B cell (primary cell): ENCODE measurements around the gene TAF4. TPM values are rescaled to one million over a fixed set of nuclear protein-coding genes. Genes with fewer than 3 reads are reported as not detected.

ENCODE experiments used
- ATAC-seq: fragments of 200-7000 bp; cut with Tn5 transposase; one replicate; pipeline ENCODE4 v1.10.0; 2021; ENCODE audit warnings: low read depth, mild to moderate bottlenecking, moderate number of reproducible peaks, moderate library complexity
- CTCF ChIA-PET: fragments of 350-600 bp; sonication (Branson Sonifier 250); formaldehyde crosslinking; loops from one replicate; lab custom pipeline; 2021; ENCODE audit warnings: antibody characterized with exemption, inconsistent platforms; lab: Charles Lee
- POLR2A ChIA-PET: fragments of 350-600 bp; sonication (Branson Sonifier 250); formaldehyde crosslinking; loops from one replicate; lab custom pipeline; 2021; ENCODE audit warnings: antibody characterized with exemption; lab: Charles Lee
- DNase-seq: peaks from one replicate; pipeline ENCODE4 v3.0.0; 2013
- H2AFZ ChIP-seq: 2 replicates; pipeline ENCODE4 v1.6.1; 2012; ENCODE audit warnings: mild to moderate bottlenecking, low read depth, low read length; ENCODE audit not compliant: insufficient read depth, poor library complexity, severe bottlenecking
- H3K27ac ChIP-seq, 2 donors: 1 replicate in 1 of 2; 2 replicates in 1 of 2; pipeline ENCODE4 v1.5.1; 2012 to 2013; ENCODE audit warnings: low read length in 2 of 2, mild to moderate bottlenecking in 2 of 2, moderate library complexity in 1 of 2
- H3K27me3 ChIP-seq, 4 experiments: fragments of 200-600 bp in 1 of 4; sonication (generic) in 1 of 4; replicated peaks in 1 of 4; 1 replicate in 2 of 4; 2 replicates in 2 of 4; pipeline versions ENCODE4 v1.6.1 to v1.7.0; 2013 to 2016; ENCODE audit warnings: low read length in 3 of 4, mild to moderate bottlenecking in 2 of 4, mixed read lengths in 1 of 4, moderate library complexity in 1 of 4; ENCODE audit not compliant: insufficient read depth in 4 of 4, control insufficient read depth in 3 of 4; ENCODE audit errors: control extremely low read depth in 1 of 4
- H3K36me3 ChIP-seq, 2 experiments: replicated peaks in 1 of 2; 1 replicate in 1 of 2; 2 replicates in 1 of 2; pipeline versions ENCODE4 v1.6.1 to v1.7.1; 2013; ENCODE audit warnings: low read length in 1 of 2; ENCODE audit not compliant: insufficient read depth in 2 of 2, control insufficient read depth in 1 of 2; ENCODE audit errors: control extremely low read depth in 1 of 2, extremely low read depth in 1 of 2
- H3K4me1 ChIP-seq, 2 donors: fragments of 200-600 bp in 1 of 2; sonication (generic) in 1 of 2; 1 replicate in 1 of 2; 2 replicates in 1 of 2; pipeline versions ENCODE4 v1.5.1 to v1.6.1; 2013 to 2017; ENCODE audit warnings: low read length in 2 of 2; ENCODE audit not compliant: control insufficient read depth in 2 of 2, insufficient read depth in 2 of 2
- H3K4me2 ChIP-seq: replicated peaks from 2 replicates; pipeline ENCODE3; 2012; ENCODE audit warnings: mild to moderate bottlenecking, low read depth, low read length; ENCODE audit not compliant: poor library complexity, severe bottlenecking
- H3K4me3 ChIP-seq, 5 experiments: fragments of 200-600 bp in 1 of 5; sonication (generic) in 1 of 5; 1 replicate in 3 of 5; 2 replicates in 2 of 5; pipeline versions ENCODE4 v1.5.1 to v1.7.0; 2011 to 2016; ENCODE audit warnings: low read length in 4 of 5, mild to moderate bottlenecking in 4 of 5, low read depth in 2 of 5, control low read depth in 1 of 5, moderate library complexity in 1 of 5; ENCODE audit not compliant: insufficient read depth in 1 of 5; ENCODE audit errors: control extremely low read depth in 1 of 5, extremely low read depth in 1 of 5
- H3K79me2 ChIP-seq: fragments of 200-600 bp; sonication (generic); one replicate; pipeline ENCODE4 v1.6.0; 2016; ENCODE audit warnings: low read length; ENCODE audit not compliant: control insufficient read depth, insufficient read depth
- H3K9ac ChIP-seq: fragments of 200-600 bp; sonication (generic); 2 replicates; pipeline ENCODE4 v1.6.1; 2017; ENCODE audit warnings: mild to moderate bottlenecking, low read length, moderate library complexity
- H3K9me3 ChIP-seq, 3 donors: one replicate each; pipeline versions ENCODE4 v1.6.1 to v1.7.1; 2013; ENCODE audit warnings: low read length in 2 of 3; ENCODE audit not compliant: control insufficient read depth in 2 of 3, insufficient read depth in 1 of 3; ENCODE audit errors: control extremely low read depth in 1 of 3
- H4K20me1 ChIP-seq: 2 replicates; pipeline ENCODE4 v1.6.0; 2012; ENCODE audit warnings: mild to moderate bottlenecking, low read length; ENCODE audit not compliant: insufficient read depth, control insufficient read depth, poor library complexity, severe bottlenecking
- H3K27ac Mint-ChIP-seq: one replicate; pipeline ENCODE4 v1.8.0; 2021; ENCODE audit warnings: mixed read lengths
- H3K27me3 Mint-ChIP-seq: one replicate; pipeline ENCODE4 v1.8.0; 2021; ENCODE audit warnings: mixed read lengths
- H3K4me1 Mint-ChIP-seq: one replicate; pipeline ENCODE4 v1.8.0; 2021; ENCODE audit warnings: mixed read lengths
- H3K4me3 Mint-ChIP-seq: one replicate; pipeline ENCODE4 v1.8.0; 2021; ENCODE audit warnings: mixed read lengths
- H3K9me3 Mint-ChIP-seq: one replicate; pipeline ENCODE4 v1.8.0; 2022; ENCODE audit warnings: mixed read lengths; ENCODE audit not compliant: insufficient read depth
- CTCF ChIP-seq: fragments of 200-600 bp; IDR thresholded peaks from one replicate; pipeline ENCODE4 v1.8.0; 2022; ENCODE audit warnings: antibody characterized with exemption, mild to moderate bottlenecking
- EZH2 ChIP-seq: IDR thresholded peaks from 2 replicates; pipeline ENCODE4 v1.6.1; 2012; ENCODE audit warnings: borderline replicate concordance, low read depth, mild to moderate bottlenecking, moderate library complexity, low read length; ENCODE audit not compliant: insufficient read depth, poor library complexity, severe bottlenecking
- WGBS: methylation state at CpG from one replicate; pipeline ENCODE4 v1.1.5; 2013; ENCODE audit warnings: missing lambda C conversion rate; ENCODE audit not compliant: insufficient coverage; 5-methylcytosine and 5-hydroxymethylcytosine counted together
- intact Hi-C: fragments of 100-400 bp; cut with micrococcal nuclease; formaldehyde crosslinking; loops from one replicate; pipeline ENCODE4 v1.10.0; 2022
- polyA plus RNA-seq: library from polyadenylated mRNA; depleted of rRNA; stranded (reverse); fragments of >200 nt; gene quantifications from 2 replicates; pipeline ENCODE4 v1.2.3, GENCODE V29; 2012
- total RNA-seq, 2 donors: library from RNA; stranded (reverse); fragments of 120-200 nt in 1 of 2; gene quantifications; 1 replicate in 1 of 2; 2 replicates in 1 of 2; pipeline versions ENCODE4 v1.2.3 to v1.2.4, GENCODE V29; 2013 to 2022

TAF4 gene
- total and polyA plus RNA-seq, 2 donors (not counting 1 experiment from before 2014, with no cell fraction given) = 13.9 to 39.5 TPM

- Histone ChIP-seq H3K4me1 (peaks cover 5 to 10% of the 10 kb centered on the region in 2 donors), H3K79me2 (no peaks in the 10 kb centered on the region), H4K20me1 (no peaks in the 10 kb centered on the region), H3K4me3 (no peak overlapping the region), H2AFZ (no peak overlapping the region), H3K27me3 (peaks cover 0 to 16% (median 0%) of the 10 kb centered on the region in 4 experiments), H3K9ac (no peak overlapping the region), H3K9me3 (peaks cover 0 to 86% (median 31%) of the 10 kb centered on the region in 3 donors), H3K27ac (no peak overlapping the region), H3K36me3 (no peaks in the 10 kb centered on the region), H3K4me2 (no peak overlapping the region)
- intact Hi-C loops = no loop called here
- no peak overlapping the region for H3K27ac Mint-ChIP-seq
- ChIA-PET CTCF (no interaction called here), POLR2A (no interaction called here)
- peaks cover 8% of the 10 kb centered on the region for H3K9me3 Mint-ChIP-seq
- H3K4me3 Mint-ChIP-seq = no peak overlapping the region
- DNase-seq (no peak), ATAC-seq (no peak)
- 55% methylated on average over 8 of the region's 8 CpGs for WGBS
- TF ChIP-seq CTCF = no peak
- H3K4me1 Mint-ChIP-seq = no peaks in the 10 kb centered on the region
- H3K27me3 Mint-ChIP-seq = peaks cover 2% of the 10 kb centered on the region
These were observed 49.2 kb upstream of the TAF4 start for GRCh38 chr20:62114894-62115293.

- Histone ChIP-seq H3K27ac (no peak overlapping the region), H4K20me1 (no peaks in the 10 kb centered on the region), H3K9ac (no peak overlapping the region), H2AFZ (no peak overlapping the region), H3K36me3 (no peaks in the 10 kb centered on the region), H3K9me3 (peaks cover 0 to 94% (median 52%) of the 10 kb centered on the region in 3 donors), H3K79me2 (no peaks in the 10 kb centered on the region), H3K27me3 (peaks cover 0 to 21% (median 0%) of the 10 kb centered on the region in 4 experiments), H3K4me2 (no peak overlapping the region), H3K4me3 (no peak overlapping the region), H3K4me1 (peaks cover under 1 to 1% of the 10 kb centered on the region in 2 donors)
- DNase-seq = no peak
- ChIA-PET POLR2A (no interaction called here), CTCF (no interaction called here)
- WGBS = 93% methylated on average over 6 of the region's 6 CpGs
- H3K27me3 Mint-ChIP-seq = peaks cover 2% of the 10 kb centered on the region
- H3K4me3 Mint-ChIP-seq = no peak overlapping the region
- intact Hi-C loops = no loop called here
- no peak for ATAC-seq
- no peak overlapping the region for H3K27ac Mint-ChIP-seq
- no peak for TF ChIP-seq EZH2
- TF ChIP-seq CTCF = no peak
- no peaks in the 10 kb centered on the region for H3K4me1 Mint-ChIP-seq
- peaks cover 8% of the 10 kb centered on the region for H3K9me3 Mint-ChIP-seq
These were observed 46.7 kb upstream of the TAF4 start for GRCh38 chr20:62112368-62112767.
